SJSA1 (cell line): ENCODE data around the gene HSD17B14. TPM values are rescaled to one million over a fixed set of nuclear protein-coding genes. Genes with fewer than 3 reads are reported as not detected.
A peak's percentile ranks its signal among the peaks of the same experiment; 100 is the strongest.
"Not testable (repeated sequence)": the region's sequence is repeated elsewhere in the genome, so short reads cannot be mapped to it uniquely, and the experiment has no call there.

ENCODE experiments used
- DNase-seq, 2 experiments: peaks; one replicate each; pipeline ENCODE4 v3.0.0-alpha.2; 2015 to 2020; ENCODE audit warnings: low spot score in 2 of 2, low read depth in 1 of 2
- H3K27ac ChIP-seq: fragments of 250-450 bp; sonication (Bioruptor Pico); 2 replicates; pipeline ENCODE4 v1.5.1; 2020; ENCODE audit warnings: mild to moderate bottlenecking, moderate library complexity
- H3K27me3 ChIP-seq: fragments of 250-450 bp; sonication (Bioruptor Pico); replicated peaks from 2 replicates; pipeline ENCODE4 v1.5.1; 2020; ENCODE audit warnings: mild to moderate bottlenecking, moderate library complexity
- H3K36me3 ChIP-seq: fragments of 250-450 bp; sonication (Bioruptor Pico); 2 replicates; pipeline ENCODE4 v1.5.1; 2020; ENCODE audit warnings: mild to moderate bottlenecking
- H3K4me1 ChIP-seq: fragments of 250-450 bp; sonication (Bioruptor Pico); replicated peaks from 2 replicates; pipeline ENCODE4 v1.6.1; 2021; ENCODE audit warnings: mild to moderate bottlenecking
- H3K4me3 ChIP-seq: fragments of 250-450 bp; sonication (Bioruptor Pico); 2 replicates; pipeline ENCODE4 v1.5.1; 2020; ENCODE audit warnings: mild to moderate bottlenecking
- H3K9me3 ChIP-seq: fragments of 250-450 bp; sonication (Bioruptor Pico); replicated peaks from 2 replicates; pipeline ENCODE4 v1.5.1; 2020; ENCODE audit warnings: mild to moderate bottlenecking
- total RNA-seq: library from RNA; depleted of rRNA; stranded (reverse); fragments of >200 nt; shearing (Covaris generic); gene quantifications from 2 replicates; pipeline ENCODE4 v1.2.3, GENCODE V29; 2014

HSD17B14 gene
- total RNA-seq, 1 experiment from 2014 or later, result not detected

GRCh38 chr19:48856921-48857320 lies 20.6 kb upstream of the HSD17B14 start:
- Histone ChIP-seq H3K4me3 (no peak overlapping the region), H3K4me1 (no peaks in the 10 kb centered on the region), H3K9me3 (no peaks in the 10 kb centered on the region), H3K27ac (no peak overlapping the region), H3K36me3 (peaks cover 4% of the 10 kb centered on the region), H3K27me3 (no peaks in the 10 kb centered on the region)
- no peak for DNase-seq

- no peak for DNase-seq
- Histone ChIP-seq H3K9me3 (no peaks in the 10 kb centered on the region), H3K4me1 (no peaks in the 10 kb centered on the region), H3K27me3 (no peaks in the 10 kb centered on the region), H3K36me3 (no peaks in the 10 kb centered on the region; the same call in 1 of the 2 replicates), H3K27ac (no peak overlapping the region), H3K4me3 (no peak overlapping the region)
These were observed 17.8 kb upstream of the HSD17B14 start for GRCh38 chr19:48854103-48854502.

GRCh38 chr19:48853483-48853882 lies 17.2 kb upstream of the HSD17B14 start:
- DNase-seq, result no peak
- Histone ChIP-seq H3K4me3 (no peak overlapping the region), H3K4me1 (no peaks in the 10 kb centered on the region), H3K9me3 (no peaks in the 10 kb centered on the region), H3K27ac (no peak overlapping the region), H3K36me3 (no peaks in the 10 kb centered on the region; the same call in 1 of the 2 replicates), H3K27me3 (no peaks in the 10 kb centered on the region)

GRCh38 chr19:48852292-48852691 lies 16.0 kb upstream of the HSD17B14 start:
- Histone ChIP-seq H3K27me3 (no peaks in the 10 kb centered on the region), H3K36me3 (no peaks in the 10 kb centered on the region; the same call in 1 of the 2 replicates), H3K27ac (no peak overlapping the region), H3K4me1 (no peaks in the 10 kb centered on the region), H3K4me3 (no peak overlapping the region), H3K9me3 (no peaks in the 10 kb centered on the region)
- DNase-seq, result no peak

- H3K36me3 ChIP-seq, result peaks cover 12% of the 10 kb centered on the region
- not testable (repeated sequence) for H3K4me3 ChIP-seq, H3K4me1 ChIP-seq, H3K27me3 ChIP-seq, H3K27ac ChIP-seq, H3K9me3 ChIP-seq, DNase-seq
These were observed 10.4 kb upstream of the HSD17B14 start for GRCh38 chr19:48846659-48847058.

- no peak overlapping the region for H3K4me3 ChIP-seq
- H3K36me3 ChIP-seq, result peaks cover 12% of the 10 kb centered on the region
- no peaks in the 10 kb centered on the region for H3K9me3 ChIP-seq
- H3K4me1 ChIP-seq, result no peaks in the 10 kb centered on the region
- H3K27ac ChIP-seq, result no peak overlapping the region
- DNase-seq, result no peak
- H3K27me3 ChIP-seq, result no peaks in the 10 kb centered on the region
These were observed 9.1 kb upstream of the HSD17B14 start for GRCh38 chr19:48845384-48845783.

- H3K4me1 ChIP-seq, result no peaks in the 10 kb centered on the region
These were observed 8.2 kb upstream of the HSD17B14 start for GRCh38 chr19:48844472-48844871.

GRCh38 chr19:48842789-48843162 lies 6.5 kb upstream of the HSD17B14 start:
- Histone ChIP-seq H3K9me3 (no peaks in the 10 kb centered on the region), H3K4me1 (no peaks in the 10 kb centered on the region), H3K4me3 (no peak overlapping the region), H3K27me3 (no peaks in the 10 kb centered on the region), H3K27ac (no peak overlapping the region), H3K36me3 (peaks cover 12% of the 10 kb centered on the region)
- peak; percentile 59 to 60 for DNase-seq

More at GRCh38 chr19:48844472-48844871, 8.2 kb upstream of the HSD17B14 start:
- Histone ChIP-seq H3K36me3 (peaks cover 12% of the 10 kb centered on the region), H3K4me3 (no peak overlapping the region), H3K27me3 (no peaks in the 10 kb centered on the region), H3K9me3 (no peaks in the 10 kb centered on the region), H3K27ac (no peak overlapping the region)
- DNase-seq, result no peak

- peaks cover 12% of the 10 kb centered on the region for H3K36me3 ChIP-seq
- no peaks in the 10 kb centered on the region for H3K27me3 ChIP-seq
- H3K4me3 ChIP-seq, result no peak overlapping the region
- H3K4me1 ChIP-seq, result no peaks in the 10 kb centered on the region
- H3K27ac ChIP-seq, result no peak overlapping the region
- DNase-seq, result no peak
- H3K9me3 ChIP-seq, result no peaks in the 10 kb centered on the region
These were observed 5.3 kb upstream of the HSD17B14 start for GRCh38 chr19:48841571-48841970.

- no peak for DNase-seq
- Histone ChIP-seq H3K4me1 (no peaks in the 10 kb centered on the region), H3K4me3 (no peak overlapping the region), H3K27me3 (no peaks in the 10 kb centered on the region), H3K36me3 (peaks cover 12% of the 10 kb centered on the region), H3K9me3 (no peaks in the 10 kb centered on the region), H3K27ac (no peak overlapping the region)
These were observed 4.8 kb upstream of the HSD17B14 start for GRCh38 chr19:48841047-48841446.

- no peak overlapping the region for H3K4me3 ChIP-seq
- no peaks in the 10 kb centered on the region for H3K27me3 ChIP-seq
- H3K4me1 ChIP-seq, result no peaks in the 10 kb centered on the region
- H3K27ac ChIP-seq, result no peak overlapping the region
- no peaks in the 10 kb centered on the region for H3K36me3 ChIP-seq
- no peaks in the 10 kb centered on the region for H3K9me3 ChIP-seq
- DNase-seq, result no peak
These were observed 1.4 kb upstream of the HSD17B14 start for GRCh38 chr19:48837687-48838086.

- Histone ChIP-seq H3K27me3 (no peaks in the 10 kb centered on the region), H3K36me3 (no peaks in the 10 kb centered on the region), H3K4me1 (no peaks in the 10 kb centered on the region), H3K27ac (no peak overlapping the region), H3K4me3 (no peak overlapping the region), H3K9me3 (no peaks in the 10 kb centered on the region)
- no peak for DNase-seq
These were observed 797 bp upstream of the HSD17B14 start for GRCh38 chr19:48837051-48837524.

GRCh38 chr19:48835734-48836088 lies 580 bp downstream of the HSD17B14 start:
- Histone ChIP-seq H3K27ac (no peak overlapping the region), H3K4me3 (no peak overlapping the region), H3K9me3 (no peaks in the 10 kb centered on the region), H3K4me1 (no peaks in the 10 kb centered on the region), H3K27me3 (no peaks in the 10 kb centered on the region), H3K36me3 (no peaks in the 10 kb centered on the region)
- DNase-seq, result peak; percentile 65 to 87

- Histone ChIP-seq H3K9me3 (no peaks in the 10 kb centered on the region), H3K36me3 (no peaks in the 10 kb centered on the region), H3K4me3 (no peak overlapping the region), H3K27ac (no peak overlapping the region), H3K27me3 (no peaks in the 10 kb centered on the region), H3K4me1 (no peaks in the 10 kb centered on the region)
- DNase-seq, result no peak
These were observed 2.3 kb downstream of the HSD17B14 start for GRCh38 chr19:48833977-48834376.

GRCh38 chr19:48833049-48833448 lies 3.2 kb downstream of the HSD17B14 start:
- no peaks in the 10 kb centered on the region for H3K27me3 ChIP-seq
- H3K27ac ChIP-seq, result no peak overlapping the region
- no peaks in the 10 kb centered on the region for H3K4me1 ChIP-seq
- no peak overlapping the region for H3K4me3 ChIP-seq
- DNase-seq, result no peak
- no peaks in the 10 kb centered on the region for H3K36me3 ChIP-seq
- no peaks in the 10 kb centered on the region for H3K9me3 ChIP-seq
